Pancreas (tissue), 10 donors: Measurements from ENCODE around the gene CHFR. TPM values are rescaled to one million over a fixed set of nuclear protein-coding genes. Genes with fewer than 3 reads are reported as not detected.
A peak's percentile ranks its signal among the peaks of the same experiment; 100 is the strongest.

Source experiments
- ATAC-seq, 4 donors: fragments of 200-7000 bp; cut with Tn5 transposase; one replicate each; pipeline versions ENCODE4 v1.8.0 to v1.9.1; 2020; ENCODE audit warnings: mild to moderate bottlenecking in 4 of 4, moderate library complexity in 4 of 4
- DNase-seq, 6 donors: peaks; one replicate each; pipeline ENCODE4 v3.0.0-alpha.2; 2020
- FAIRE-seq: peaks from 2 replicates; lab custom pipeline; 2012; peaks lifted over from hg19 to GRCh38; lab: Jason Lieb, UNC
- H3K27ac ChIP-seq, 4 donors: fragments of 200-600 bp; sonication (generic); 1 replicate in 3 of 4; 2 replicates in 1 of 4; pipeline versions ENCODE4 v1.5.0 to v1.8.0; 2020
- H3K27me3 ChIP-seq, 4 donors: fragments of 200-600 bp; one replicate each; pipeline ENCODE4 v1.8.0; 2021
- H3K36me3 ChIP-seq, 3 donors: fragments of 200-600 bp; sonication (generic) in 1 of 3; one replicate each; pipeline versions ENCODE4 v1.5.0 to v1.8.0; 2020 to 2021
- H3K4me1 ChIP-seq, 3 donors: fragments of 200-600 bp; one replicate each; pipeline ENCODE4 v1.8.0; 2021
- H3K4me3 ChIP-seq, 4 donors: fragments of 200-600 bp; sonication (generic) in 2 of 4; one replicate each; pipeline versions ENCODE4 v1.5.0 to v1.8.0; 2020 to 2021
- H3K9me3 ChIP-seq, 4 donors: fragments of 200-600 bp; one replicate each; pipeline ENCODE4 v1.8.0; 2021
- whole genome bisulfite sequencing, 2 donors: extraction: QIAGEN DNeasy Blood & Tissue Kit; methylation state at CpG; one replicate each; pipeline ENCODE4 v1.1.7; 2013; 5-methylcytosine and 5-hydroxymethylcytosine counted together
- intact Hi-C, 3 donors: fragments of 100-400 bp; cut with DNase I; formaldehyde crosslinking; loops; one replicate each; pipeline versions ENCODE4 v1.11.1 to v1.14.2; 2022
- polyA plus RNA-seq, 2 donors: library from polyadenylated mRNA; stranded (reverse); fragments of 200-250 nt; gene quantifications; one replicate each; pipeline ENCODE4 v1.2.3, GENCODE V29; 2013
- total RNA-seq, 6 donors: library from RNA; stranded (reverse); fragmentation: NEBNext Ultra II Directional in 4 of 6; extraction: Animal tissue kit (Norgen Biotek cat#: 25700) in 4 of 6; gene quantifications; one replicate each; pipeline versions ENCODE4 v1.2.1 to v1.2.4, GENCODE V29; 2021 to 2023
- TF ChIP-seq, protein P1 (sequence below), 4 donors: fragments of 200-600 bp; sonication (generic) in 3 of 4; IDR thresholded peaks; one replicate each; pipeline versions ENCODE4 v1.5.0 to v1.8.0; 2021; ENCODE audit warnings: antibody characterized with exemption in 4 of 4
- donor health status: healthy with polysubstance abuse.
- donor health status: DM: no; HTN: no; CAD: no; lungs with moderate emphysema.
- donor health status: DM: no; HTN: no; CAD: no.
- donor health status: control.
- donor health status: control.
- donor health status: Bipolar disorder and iron deficiency.
- donor health status: DM: yes; HTN: yes; CAD: no.
- donor health status: DM: no; HTN: no; CAD: no.
- donor health status: DM: no; HTN: no; CAD: no.
- donor health status: DM: yes; HTN: yes; CAD: no.

Gene CHFR
- total and polyA plus RNA-seq, 8 donors = 14.9 to 32.3 (median 16.1) TPM

- 2 to 4% methylated on average over 53 to 78 of the region's 78 CpGs for WGBS, 2 donors
- TF ChIP-seq, protein P1, sequence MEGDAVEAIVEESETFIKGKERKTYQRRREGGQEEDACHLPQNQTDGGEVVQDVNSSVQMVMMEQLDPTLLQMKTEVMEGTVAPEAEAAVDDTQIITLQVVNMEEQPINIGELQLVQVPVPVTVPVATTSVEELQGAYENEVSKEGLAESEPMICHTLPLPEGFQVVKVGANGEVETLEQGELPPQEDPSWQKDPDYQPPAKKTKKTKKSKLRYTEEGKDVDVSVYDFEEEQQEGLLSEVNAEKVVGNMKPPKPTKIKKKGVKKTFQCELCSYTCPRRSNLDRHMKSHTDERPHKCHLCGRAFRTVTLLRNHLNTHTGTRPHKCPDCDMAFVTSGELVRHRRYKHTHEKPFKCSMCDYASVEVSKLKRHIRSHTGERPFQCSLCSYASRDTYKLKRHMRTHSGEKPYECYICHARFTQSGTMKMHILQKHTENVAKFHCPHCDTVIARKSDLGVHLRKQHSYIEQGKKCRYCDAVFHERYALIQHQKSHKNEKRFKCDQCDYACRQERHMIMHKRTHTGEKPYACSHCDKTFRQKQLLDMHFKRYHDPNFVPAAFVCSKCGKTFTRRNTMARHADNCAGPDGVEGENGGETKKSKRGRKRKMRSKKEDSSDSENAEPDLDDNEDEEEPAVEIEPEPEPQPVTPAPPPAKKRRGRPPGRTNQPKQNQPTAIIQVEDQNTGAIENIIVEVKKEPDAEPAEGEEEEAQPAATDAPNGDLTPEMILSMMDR (IDR thresholded peaks at IDR 0.05) = no peak
- peak; percentile 96 to 99 (median 97) for ATAC-seq
- Histone ChIP-seq H3K27ac (peak within 1 kb of the TSS; percentile 99 to 100 (median 99)), H3K9me3 (no peaks in the 10 kb centered on the region), H3K4me1 (peaks cover 9 to 16% (median 12%) of the 10 kb centered on the region in 3 donors), H3K36me3 (peaks cover 0 to 23% (median 0%) of the 10 kb centered on the region in 3 donors), H3K4me3 (peak within 1 kb of the TSS; percentile 88 to 92 (median 92)), H3K27me3 (no peaks in the 10 kb centered on the region)
- DNase-seq = peak; percentile 89 to 97 (median 94)
- intact Hi-C loops = no loop called here
- no peak for FAIRE-seq
Measured at GRCh38 chr12:132828706-132829534, 58.5 kb downstream of the CHFR start, which contains the start of gene GOLGA3. GOLGA3 (minus strand) TSS chr12:132828869; CDS start chr12:132822128, 6,741 bp downstream.

- peaks cover 9 to 16% (median 12%) of the 10 kb centered on the region in 3 donors for H3K4me1 ChIP-seq
- 5 to 8% methylated on average over 36 to 59 of the region's 59 CpGs for WGBS, 2 donors
- H3K4me3 ChIP-seq = peak overlapping the region; percentile 88 to 92 (median 92)
- DNase-seq (peak; percentile 33 to 83 (median 48)), ATAC-seq (peak; percentile 18 to 55 (median 41)), FAIRE-seq (no peak)
- H3K27me3 ChIP-seq = no peaks in the 10 kb centered on the region
- intact Hi-C loops = no loop called here
- TF ChIP-seq, protein P1 (IDR thresholded peaks at IDR 0.05) = no peak
- peak overlapping the region; percentile 99 to 100 (median 99) for H3K27ac ChIP-seq
- H3K9me3 ChIP-seq = no peaks in the 10 kb centered on the region
- peaks cover 0 to 23% (median 0%) of the 10 kb centered on the region in 3 donors for H3K36me3 ChIP-seq
Measured at GRCh38 chr12:132827763-132828703, 59.4 kb downstream of the CHFR start.

DNA sequence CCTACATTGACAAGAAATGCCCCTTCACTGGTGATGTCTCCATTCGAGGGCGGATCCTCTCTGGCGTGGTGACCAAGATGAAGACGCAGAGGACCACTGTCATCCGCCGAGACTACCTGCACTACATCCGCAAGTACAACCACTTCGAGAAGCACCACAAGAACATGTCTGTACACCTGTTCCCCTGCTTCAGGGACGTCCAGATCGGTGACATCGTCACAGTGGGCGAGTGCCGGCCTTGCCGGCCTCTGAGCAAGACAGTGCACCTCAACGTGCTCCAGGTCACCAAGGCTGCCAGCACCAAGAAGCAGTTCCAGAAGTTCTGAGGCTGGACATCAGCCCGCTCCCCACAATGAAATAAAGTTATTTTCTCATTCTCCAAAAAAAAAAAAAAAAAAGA is 61.5 kb downstream of the CHFR start:
- ATAC-seq (no peak), FAIRE-seq (no peak), DNase-seq (no peak)
- TF ChIP-seq, protein P1 (IDR thresholded peaks at IDR 0.05) = no peak
- H3K27me3 ChIP-seq = no peaks in the 10 kb centered on the region
- H3K9me3 ChIP-seq = no peaks in the 10 kb centered on the region
- 90 to 92% methylated on average over 16 of the region's 16 CpGs for WGBS, 2 donors
- H3K4me1 ChIP-seq = peaks cover 9 to 16% (median 12%) of the 10 kb centered on the region in 3 donors
- H3K27ac ChIP-seq = no peak overlapping the region
- intact Hi-C loops = no loop called here
- no peak overlapping the region for H3K4me3 ChIP-seq
- peaks cover 0 to 32% (median 0%) of the 10 kb centered on the region in 3 donors for H3K36me3 ChIP-seq

DNA sequence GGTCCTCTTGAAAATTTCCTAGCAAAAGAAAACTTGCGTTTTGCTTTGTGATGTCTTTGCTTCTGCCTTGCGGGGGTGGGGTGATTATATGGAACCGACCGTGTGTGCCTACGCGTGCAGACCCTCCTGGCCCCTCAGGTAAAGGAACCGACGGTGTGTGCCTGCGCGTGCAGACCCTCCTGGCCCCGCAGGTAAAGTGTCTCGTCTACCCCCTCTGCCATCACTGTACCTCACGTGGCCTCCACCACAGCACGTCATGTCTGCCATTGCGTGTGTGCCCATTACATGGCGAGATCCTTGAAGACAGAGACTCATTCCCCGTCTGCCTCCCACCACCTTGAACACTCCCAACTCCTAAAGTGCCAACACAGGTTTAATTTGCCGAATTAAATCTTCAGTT is 62.3 kb downstream of the CHFR start:
- TF ChIP-seq, protein P1 (IDR thresholded peaks at IDR 0.05) = no peak
- H3K9me3 ChIP-seq = no peaks in the 10 kb centered on the region
- intact Hi-C loops = no loop called here
- no peak overlapping the region for H3K4me3 ChIP-seq
- peaks cover 9 to 16% (median 12%) of the 10 kb centered on the region in 3 donors for H3K4me1 ChIP-seq
- FAIRE-seq (no peak), DNase-seq (no peak), ATAC-seq (no peak)
- peaks cover 0 to 34% (median 2%) of the 10 kb centered on the region in 3 donors for H3K36me3 ChIP-seq
- no peaks in the 10 kb centered on the region for H3K27me3 ChIP-seq
- WGBS, 2 donors = 88 to 92% methylated on average over 18 of the region's 18 CpGs
- no peak overlapping the region for H3K27ac ChIP-seq
